Femur (tissue), 1 donor: ENCODE measurements around the gene MUS81.
"Not testable (repeated sequence)": the region's sequence is repeated elsewhere in the genome, so short reads cannot be mapped to it uniquely, and the experiment has no call there.

Experiments used
- DNase-seq: peaks from one replicate; pipeline ENCODE4 v3.0.0-alpha.2; 2017

Gene MUS81

GRCh38 chr11:65860278-65861164 lies at the start of gene MUS81:
MUS81 (plus strand) TSS chr11:65860433; CDS start chr11:65860754, 321 bp downstream.
- DNase-seq: peak; percentile 98

DNA sequence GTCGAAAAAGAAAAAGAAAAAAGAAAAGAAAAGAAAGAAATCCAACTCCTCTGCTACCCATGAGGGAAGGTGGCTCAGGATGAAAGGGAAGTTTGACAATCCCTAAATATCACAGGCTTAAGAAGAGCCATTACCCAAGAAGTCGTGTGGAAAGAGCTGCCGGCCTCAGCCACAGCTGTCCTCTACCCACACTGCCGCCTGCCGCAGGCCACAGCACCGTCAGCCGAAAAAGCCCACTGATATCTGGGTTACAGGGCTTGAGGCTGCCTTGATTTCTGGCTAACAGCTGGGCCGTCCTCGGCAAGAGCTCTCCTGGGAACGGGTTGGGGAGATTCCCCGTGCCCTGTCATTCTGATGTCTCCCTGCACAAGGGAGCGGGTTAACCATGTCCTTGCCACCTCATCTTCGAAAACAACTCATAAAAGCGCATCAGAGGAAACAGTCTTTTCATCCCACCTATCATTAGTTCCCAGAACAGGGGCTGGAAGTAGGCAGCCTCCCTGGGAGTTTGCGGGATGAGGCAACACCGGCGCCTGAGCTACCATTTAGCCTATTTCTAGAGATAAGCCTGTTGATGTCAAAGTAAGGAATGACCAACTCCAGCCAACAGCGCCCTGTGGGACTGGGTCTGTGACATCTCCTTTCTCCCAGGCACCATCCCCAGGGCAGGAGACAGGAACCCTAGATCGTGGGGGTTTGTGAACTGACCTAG lies 48.3 kb upstream of the MUS81 start:
- no peak for DNase-seq

- no peak for DNase-seq
Observed at GRCh38 chr11:65814131-65814985, 45.9 kb upstream of the MUS81 start.

DNA sequence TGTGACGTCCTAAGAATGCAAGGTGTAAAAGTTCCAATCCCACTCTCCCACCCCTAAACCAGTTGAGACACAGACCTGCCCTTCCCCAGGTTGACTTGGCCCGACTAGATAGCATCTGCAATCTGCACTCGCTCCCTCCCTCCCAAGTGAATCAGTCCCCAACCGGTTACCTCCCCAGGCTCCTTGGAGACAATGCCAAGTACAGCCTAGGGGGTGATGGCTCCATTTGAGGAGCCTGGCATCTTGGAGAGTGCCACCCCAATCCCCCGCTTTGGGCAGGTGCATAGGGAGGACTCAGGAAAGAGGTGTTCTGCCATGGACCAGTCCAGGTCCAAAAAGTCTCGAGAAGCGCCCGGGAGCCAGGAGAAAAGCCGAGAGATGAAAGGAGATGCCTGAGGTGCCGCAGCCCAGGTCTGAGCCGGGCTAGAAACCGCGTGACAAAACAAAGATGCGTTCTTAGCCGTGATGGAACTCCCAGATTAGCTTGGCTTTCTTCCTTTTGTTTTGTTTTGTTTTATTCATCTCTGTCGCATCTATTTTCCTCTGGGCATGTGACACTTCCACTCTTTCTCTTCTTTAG lies 45.2 kb upstream of the MUS81 start:
- no peak for DNase-seq

DNA sequence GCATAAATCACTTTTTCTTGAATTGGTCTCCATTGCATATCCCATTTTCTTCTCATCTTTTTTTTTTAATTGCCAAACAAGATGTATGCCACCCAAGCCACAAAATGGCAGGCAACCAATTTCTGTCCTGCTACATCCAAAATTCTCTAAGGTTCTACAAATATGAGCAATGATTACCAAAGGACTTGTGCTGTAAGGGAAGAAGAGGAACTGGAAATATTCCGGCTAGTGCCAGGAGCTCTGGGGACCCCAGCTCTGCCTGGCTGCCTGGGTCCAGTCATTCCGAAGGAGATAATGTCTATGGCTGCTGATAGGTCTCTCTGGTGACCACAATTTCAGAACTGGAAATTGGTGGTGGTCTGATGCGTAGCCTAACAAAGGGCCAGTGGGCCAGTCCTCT lies 43.5 kb upstream of the MUS81 start:
- no peak for DNase-seq

DNA sequence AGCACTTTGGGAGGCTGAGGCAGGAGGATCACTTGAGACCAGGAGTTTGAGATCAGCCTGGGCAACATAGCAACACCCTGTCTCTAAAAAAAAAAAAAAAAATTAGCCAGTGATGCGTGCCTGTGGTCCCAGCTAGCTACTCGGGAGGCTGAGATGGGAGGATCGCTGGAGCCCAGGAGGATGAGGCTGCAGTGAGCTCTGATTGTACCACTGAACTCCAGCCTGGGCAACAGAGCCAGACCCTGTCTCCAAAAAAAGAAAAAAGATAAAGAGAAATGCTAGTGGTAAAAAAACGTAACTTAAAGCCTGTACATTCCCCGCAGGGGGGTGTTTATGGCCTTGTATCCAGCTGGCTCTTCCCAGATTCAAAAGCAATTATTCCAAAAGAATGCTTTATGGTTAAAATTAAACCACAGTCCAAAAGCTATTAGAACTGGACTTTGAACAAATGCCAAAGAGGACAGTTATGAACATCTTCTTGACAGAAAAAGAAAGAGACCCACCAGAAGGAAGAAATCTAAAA lies 42.9 kb upstream of the MUS81 start:
- no peak for DNase-seq

- peak; percentile 94 for DNase-seq
Observed at GRCh38 chr11:65817835-65818680, 42.2 kb upstream of the MUS81 start.

DNA sequence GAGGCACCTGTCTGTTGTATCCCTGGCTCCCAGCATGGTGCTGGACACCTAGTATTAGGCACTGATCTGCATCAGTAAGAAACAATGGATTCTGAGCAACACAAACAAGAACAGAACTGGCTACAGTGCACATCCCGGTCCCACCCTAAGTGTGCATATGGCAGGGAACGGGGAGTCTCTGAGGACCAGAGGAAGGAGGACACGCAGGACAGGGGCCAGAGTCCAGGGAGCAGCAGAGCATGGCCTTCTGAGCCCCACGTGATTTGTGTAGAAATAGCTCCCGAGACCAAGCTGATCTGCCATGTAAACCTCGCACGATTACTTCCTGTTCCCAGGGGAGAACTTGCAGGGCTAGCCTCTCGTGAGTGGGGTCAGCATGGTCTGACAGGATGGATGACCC lies 39.1 kb upstream of the MUS81 start:
- DNase-seq: no peak

- no peak for DNase-seq
Observed at GRCh38 chr11:65822776-65823528, 37.3 kb upstream of the MUS81 start.

DNA sequence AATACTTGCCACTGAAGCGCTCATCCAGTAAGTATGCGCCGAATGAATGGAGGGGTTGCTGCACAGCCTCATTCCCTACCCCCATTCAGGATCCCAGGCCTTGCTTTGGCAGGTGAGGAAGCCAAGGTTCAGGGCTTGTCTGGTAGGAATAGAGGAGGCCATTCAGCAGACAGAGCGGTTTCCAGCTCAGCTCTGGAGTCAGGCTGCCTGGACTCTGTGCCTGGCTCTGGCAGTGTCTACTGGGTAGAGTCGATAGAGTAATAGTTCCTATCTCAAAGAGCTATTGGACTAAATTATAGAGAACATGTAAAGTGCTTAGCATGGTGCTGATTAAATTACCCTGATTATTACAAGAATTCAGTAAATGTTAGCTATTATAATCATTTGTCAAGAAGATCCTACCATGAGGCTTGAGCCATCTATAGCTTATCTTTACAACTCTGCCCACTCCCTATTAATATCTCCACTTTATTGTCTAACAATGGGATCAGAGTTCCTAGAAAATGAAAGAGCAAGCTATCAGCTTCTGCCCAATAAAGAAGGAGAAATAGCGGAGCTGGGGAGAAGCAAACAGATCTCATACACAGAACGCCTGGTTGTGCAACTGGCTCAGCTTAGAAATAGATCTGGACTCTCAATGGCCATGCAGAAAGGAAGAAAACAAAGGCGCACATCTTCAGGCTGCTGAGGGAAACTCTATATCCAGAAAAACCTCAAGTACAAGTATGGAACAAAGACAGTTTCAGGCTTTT lies 33.1 kb upstream of the MUS81 start:
- DNase-seq: no peak

DNA sequence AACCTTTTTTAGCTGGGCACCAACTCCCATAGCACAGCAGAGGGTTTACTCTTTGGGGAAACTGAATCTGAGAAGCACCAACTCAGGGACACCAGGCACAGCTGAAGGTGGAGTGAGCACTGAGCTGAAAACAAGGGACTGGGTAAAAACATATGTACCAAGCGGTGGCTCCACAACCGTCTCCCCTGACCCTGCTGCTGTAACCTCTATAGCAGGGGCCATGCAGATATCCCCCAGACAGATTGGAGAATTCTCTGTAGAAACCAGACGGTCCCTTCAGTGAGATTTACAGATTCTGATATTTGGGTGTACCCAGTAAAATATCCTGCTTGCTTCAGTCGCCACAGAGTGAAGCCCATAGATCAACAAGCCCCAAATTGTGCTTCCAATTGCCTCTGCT lies 30.8 kb upstream of the MUS81 start:
- no peak for DNase-seq

GRCh38 chr11:65832231-65832630 lies 28.0 kb upstream of the MUS81 start:
- not testable (repeated sequence) for DNase-seq

DNA sequence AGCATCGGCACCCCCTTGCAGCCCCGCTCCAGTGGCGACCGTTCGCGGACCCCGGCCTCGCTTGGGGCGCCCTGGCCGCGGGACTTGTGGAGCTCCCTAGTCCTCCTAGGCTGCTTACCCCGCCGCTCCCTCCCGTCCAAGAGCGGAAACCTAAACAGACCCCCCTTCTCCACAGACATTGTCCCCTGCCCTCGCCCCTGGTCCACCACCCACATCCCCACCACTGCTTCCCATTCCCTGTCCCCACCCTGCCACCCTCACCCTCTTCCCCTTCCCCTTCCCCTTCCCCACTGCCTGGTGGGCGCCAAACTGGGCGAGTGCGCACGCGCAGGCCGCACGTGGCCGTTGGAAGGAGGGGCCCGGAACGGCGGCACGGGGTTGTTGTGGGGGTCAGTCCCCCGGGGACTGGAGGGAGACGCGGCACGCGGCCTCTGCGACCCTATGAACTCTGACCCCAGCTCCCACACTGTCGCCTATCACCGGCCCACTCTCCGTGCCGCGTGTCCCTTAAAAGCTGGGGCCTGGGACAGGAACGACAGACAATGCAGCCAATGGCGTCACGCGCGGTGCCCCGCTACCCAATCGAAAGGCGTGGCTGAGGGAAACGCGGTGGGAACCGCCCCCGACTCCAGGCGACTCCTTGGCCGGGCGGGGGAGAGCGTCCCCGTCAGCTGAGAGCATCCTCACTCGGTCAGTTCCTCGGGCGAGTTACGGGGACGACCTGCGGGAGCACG lies 26.8 kb upstream of the MUS81 start, which contains the start of gene SNX32:
SNX32 (plus strand) TSS at position 667 of the 734 bp plus-strand sequence. CDS start 103 bp downstream, outside the sequence.
- peak; percentile 97 for DNase-seq

- no peak for DNase-seq
Observed at GRCh38 chr11:65834202-65834601, 26.0 kb upstream of the MUS81 start.

- DNase-seq: no peak
Observed at GRCh38 chr11:65842144-65842543, 18.1 kb upstream of the MUS81 start.

- DNase-seq: no peak
Observed at GRCh38 chr11:65843811-65844210, 16.4 kb upstream of the MUS81 start.

DNA sequence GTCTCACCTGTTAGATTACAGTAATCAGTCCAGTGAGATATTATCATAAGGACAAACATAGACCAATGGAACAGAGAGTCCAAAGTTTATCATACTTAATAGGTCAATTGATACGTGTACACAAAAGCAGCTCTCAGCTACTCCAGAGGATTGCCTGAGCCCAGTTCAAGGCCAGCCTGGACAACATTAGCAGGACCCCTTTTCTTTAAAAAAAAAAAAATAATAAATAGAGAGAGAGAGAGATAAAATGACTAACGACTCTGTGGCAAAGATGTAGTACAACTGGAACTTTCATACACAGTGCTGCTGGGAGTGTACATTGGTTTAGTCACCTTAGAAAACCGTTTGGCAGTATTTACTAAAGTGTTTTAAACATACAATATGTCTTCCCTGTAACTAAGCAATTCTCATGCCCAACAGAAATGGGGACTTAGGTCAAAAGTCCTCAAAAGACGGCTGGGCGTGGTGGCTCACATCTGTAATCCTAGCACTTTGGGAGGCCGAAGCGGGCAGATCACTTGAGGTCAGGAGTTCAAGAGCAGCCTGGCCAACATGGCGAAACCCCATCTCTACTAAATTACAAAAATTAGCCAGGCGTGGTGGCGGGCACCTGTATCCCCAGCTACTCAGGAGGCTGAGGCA lies 15.9 kb upstream of the MUS81 start:
- DNase-seq: no peak

DNA sequence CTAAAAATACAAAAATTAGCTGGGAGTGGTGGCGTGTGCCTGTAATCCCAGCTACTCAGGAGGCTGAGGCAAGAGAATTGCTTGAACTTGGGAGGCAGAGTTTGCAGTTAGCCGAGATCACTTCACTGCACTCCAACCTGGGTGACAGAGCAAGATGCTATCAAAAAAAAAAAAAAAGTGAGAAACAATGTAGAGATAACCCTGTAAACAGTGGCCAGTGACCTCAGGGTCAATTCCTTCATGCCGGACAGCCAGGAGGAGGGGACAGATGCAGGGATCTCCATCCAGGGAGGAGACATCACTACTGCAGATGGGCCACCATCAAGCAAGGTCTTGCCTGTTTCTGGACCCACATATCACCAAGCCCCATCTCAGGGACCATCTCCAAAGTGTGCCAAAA lies 12.5 kb upstream of the MUS81 start:
- DNase-seq: no peak

GRCh38 chr11:65848693-65849092 lies 11.5 kb upstream of the MUS81 start:
- not testable (repeated sequence) for DNase-seq
